Measurements from ENCODE around the gene RPL37A.

RPL37A gene

GRCh38 chr2:216491793-216492596, 6.6 kb upstream of the RPL37A start:
- DNase-seq = no peak

GRCh38 chr2:216492597-216493333, 5.9 kb upstream of the RPL37A start:
- DNase-seq = no peak

- DNase-seq = no peak
These were observed 5.3 kb upstream of the RPL37A start for GRCh38 chr2:216493334-216493685.

- no peak for DNase-seq
These were observed 3.0 kb upstream of the RPL37A start for GRCh38 chr2:216495656-216496055.

- DNase-seq = no peak
These were observed 1.1 kb upstream of the RPL37A start for GRCh38 chr2:216497382-216498069.

GRCh38 chr2:216498070-216498378, 620 bp upstream of the RPL37A start:
- DNase-seq = no peak

- no peak for DNase-seq
These were observed 1.1 kb downstream of the RPL37A start for GRCh38 chr2:216499641-216500218.

- DNase-seq = no peak
These were observed 1.9 kb downstream of the RPL37A start for GRCh38 chr2:216500572-216500971.

- DNase-seq = no peak
These were observed 3.2 kb downstream of the RPL37A start for GRCh38 chr2:216501854-216502253.

GRCh38 chr2:216502381-216503158, 3.9 kb downstream of the RPL37A start:
- no peak for DNase-seq

GRCh38 chr2:216503159-216503629, 4.5 kb downstream of the RPL37A start:
- no peak for DNase-seq

- no peak for DNase-seq
These were observed 5.2 kb downstream of the RPL37A start for GRCh38 chr2:216503697-216504375.

GRCh38 chr2:216504376-216504762, 5.7 kb downstream of the RPL37A start:
- peak; percentile 36 for DNase-seq

GRCh38 chr2:216505133-216506106, 6.8 kb downstream of the RPL37A start:
- DNase-seq = peak; percentile 36

- peak; percentile 51 for DNase-seq
These were observed 8.8 kb downstream of the RPL37A start for GRCh38 chr2:216507220-216508160.

GRCh38 chr2:216508229-216508628, 9.6 kb downstream of the RPL37A start:
- no peak for DNase-seq

- peak; percentile 70 for DNase-seq
These were observed 18.2 kb downstream of the RPL37A start for GRCh38 chr2:216516730-216517350.

- peak; percentile 53 for DNase-seq
These were observed 19.0 kb downstream of the RPL37A start for GRCh38 chr2:216517447-216518225.
